Sigmoid colon (tissue), 7 donors: Measurements from ENCODE around the gene PDZD7. TPM values are rescaled to one million over a fixed set of nuclear protein-coding genes. Genes with fewer than 3 reads are reported as not detected.

Experiments used
- DNase-seq: peaks from one replicate; pipeline ENCODE4 v3.0.0-alpha.2; 2019
- H3K27ac ChIP-seq, 4 donors: fragments of 200-600 bp; sonication (generic); one replicate each; pipeline ENCODE4 v1.5.1; 2016 to 2019; ENCODE audit warnings: mild to moderate bottlenecking in 1 of 4
- H3K27me3 ChIP-seq, 3 donors: fragments of 200-600 bp; sonication (generic); one replicate each; pipeline ENCODE4 v1.5.1; 2019; ENCODE audit warnings: mild to moderate bottlenecking in 1 of 3
- H3K36me3 ChIP-seq, 4 donors: fragments of 200-600 bp; sonication (generic); one replicate each; pipeline ENCODE4 v1.5.1; 2016 to 2019
- H3K4me1 ChIP-seq, 4 donors: fragments of 200-600 bp; sonication (generic); one replicate each; pipeline ENCODE4 v1.5.1; 2017 to 2019
- H3K4me3 ChIP-seq, 4 donors: fragments of 200-600 bp; sonication (generic); one replicate each; pipeline ENCODE4 v1.5.1; 2017 to 2019; ENCODE audit warnings: mild to moderate bottlenecking in 2 of 4, moderate library complexity in 1 of 4
- H3K9me3 ChIP-seq, 4 donors: fragments of 200-600 bp in 3 of 4; sonication (generic) in 3 of 4; one replicate each; pipeline versions ENCODE4 v1.5.1 to v1.6.1; 2013 to 2019
- EP300 ChIP-seq, 4 donors: sonication (generic); formaldehyde crosslinking; IDR thresholded peaks; one replicate each; pipeline ENCODE4 v1.6.1; 2017; ENCODE audit warnings: antibody characterized with exemption in 4 of 4
- POLR2A ChIP-seq, 2 donors: fragments of 450-650 bp; IDR thresholded peaks; one replicate each; pipeline ENCODE4 v1.6.1; 2016; ENCODE audit warnings: antibody characterized with exemption in 2 of 2, mild to moderate bottlenecking in 2 of 2, moderate library complexity in 2 of 2
- POLR2AphosphoS5 ChIP-seq, 4 donors: sonication (generic); formaldehyde crosslinking; IDR thresholded peaks; one replicate each; pipeline ENCODE4 v1.6.1; 2017; ENCODE audit warnings: antibody characterized with exemption in 4 of 4
- WGBS, 2 donors: extraction: QIAGEN DNeasy Blood & Tissue Kit; methylation state at CpG; one replicate each; pipeline ENCODE4 v1.1.7; 2013; 5-methylcytosine and 5-hydroxymethylcytosine counted together
- intact Hi-C: fragments of 100-400 bp; cut with DNase I; formaldehyde crosslinking; loops from one replicate; pipeline ENCODE4 v1.15.1; 2023
- polyA plus RNA-seq, 3 donors: library from polyadenylated mRNA; stranded (reverse); fragments of 200-250 nt; gene quantifications; one replicate each; pipeline ENCODE4 v1.2.3, GENCODE V29; 2013
- total RNA-seq, 4 donors: library from RNA; depleted of rRNA; stranded (reverse); fragments of >200 nt; gene quantifications; one replicate each; pipeline ENCODE4 v1.1.0, GENCODE V29; 2016
- TF ChIP-seq, protein P1 (sequence below), 4 experiments: fragments of 450-650 bp in 3 of 4; fragments of 200-600 bp in 1 of 4; IDR thresholded peaks; one replicate each; pipeline ENCODE4 v1.5.1; 2016 to 2019; ENCODE audit warnings: antibody characterized with exemption in 4 of 4, mild to moderate bottlenecking in 3 of 4, moderate library complexity in 2 of 4
- donor health status: healthy with polysubstance abuse.
- donor health status: Bipolar disorder and iron deficiency.
- donor health status: healthy.

The PDZD7 gene
- total and polyA plus RNA-seq, 7 donors, result 0.16 to 2.4 (median 0.90) TPM; not detected in 1

DNA sequence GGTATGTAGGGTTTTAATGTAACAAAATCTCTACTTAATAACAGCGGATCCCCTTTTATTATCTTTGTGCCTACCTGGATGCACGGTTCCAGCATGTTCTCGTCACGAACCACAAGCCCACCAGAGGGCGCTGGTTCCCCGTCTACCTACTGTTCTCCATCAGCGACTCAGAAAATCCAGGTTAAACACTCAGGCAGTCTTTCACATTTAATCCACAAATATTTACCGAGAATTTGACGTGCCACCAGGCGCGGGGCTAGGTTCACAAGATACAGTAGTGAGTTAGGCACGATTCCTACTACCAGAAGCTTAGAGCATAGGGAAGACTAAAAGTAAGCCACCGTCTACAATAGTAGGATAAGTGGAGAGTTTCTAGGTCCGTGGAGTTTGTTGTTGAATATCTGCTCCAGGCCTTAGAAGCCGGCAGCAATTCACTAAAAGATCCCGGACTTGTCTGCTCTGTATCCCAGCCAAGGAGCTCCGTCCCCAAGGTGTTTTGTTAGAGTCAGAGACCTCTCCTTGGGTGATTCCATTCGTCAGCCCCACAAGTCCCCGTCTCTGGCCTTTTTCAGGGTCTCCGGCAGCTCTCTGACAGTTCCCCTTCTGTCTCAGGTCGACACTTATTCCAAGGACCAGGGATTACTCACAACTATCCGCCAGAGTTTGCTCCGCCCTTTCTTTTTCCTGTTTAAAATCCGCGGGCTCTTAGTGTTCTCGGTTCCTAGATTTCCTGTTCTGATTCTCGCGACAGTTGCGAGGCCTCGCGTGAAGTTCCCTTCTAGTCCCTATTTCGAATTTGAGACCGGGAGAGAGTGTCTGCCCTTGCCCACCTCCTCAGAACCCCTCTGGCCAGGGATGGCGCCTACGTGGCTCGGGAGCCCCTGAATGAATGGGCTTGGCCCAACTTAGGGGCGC is 29.4 kb upstream of the PDZD7 start:
- peaks cover 0 to 38% (median 30%) of the 10 kb centered on the region in 4 donors for H3K4me1 ChIP-seq
- H3K27me3 ChIP-seq, result peaks cover 9 to 31% (median 30%) of the 10 kb centered on the region in 3 donors
- TF ChIP-seq EP300 (IDR thresholded peaks at IDR 0.05), result no peak
- TF ChIP-seq POLR2A (IDR thresholded peaks at IDR 0.05), result no peak
- TF ChIP-seq, protein P1, sequence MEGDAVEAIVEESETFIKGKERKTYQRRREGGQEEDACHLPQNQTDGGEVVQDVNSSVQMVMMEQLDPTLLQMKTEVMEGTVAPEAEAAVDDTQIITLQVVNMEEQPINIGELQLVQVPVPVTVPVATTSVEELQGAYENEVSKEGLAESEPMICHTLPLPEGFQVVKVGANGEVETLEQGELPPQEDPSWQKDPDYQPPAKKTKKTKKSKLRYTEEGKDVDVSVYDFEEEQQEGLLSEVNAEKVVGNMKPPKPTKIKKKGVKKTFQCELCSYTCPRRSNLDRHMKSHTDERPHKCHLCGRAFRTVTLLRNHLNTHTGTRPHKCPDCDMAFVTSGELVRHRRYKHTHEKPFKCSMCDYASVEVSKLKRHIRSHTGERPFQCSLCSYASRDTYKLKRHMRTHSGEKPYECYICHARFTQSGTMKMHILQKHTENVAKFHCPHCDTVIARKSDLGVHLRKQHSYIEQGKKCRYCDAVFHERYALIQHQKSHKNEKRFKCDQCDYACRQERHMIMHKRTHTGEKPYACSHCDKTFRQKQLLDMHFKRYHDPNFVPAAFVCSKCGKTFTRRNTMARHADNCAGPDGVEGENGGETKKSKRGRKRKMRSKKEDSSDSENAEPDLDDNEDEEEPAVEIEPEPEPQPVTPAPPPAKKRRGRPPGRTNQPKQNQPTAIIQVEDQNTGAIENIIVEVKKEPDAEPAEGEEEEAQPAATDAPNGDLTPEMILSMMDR (IDR thresholded peaks at IDR 0.05), result peak; percentile 68 to 83 (median 76)
- no peak for TF ChIP-seq POLR2AphosphoS5 (IDR thresholded peaks at IDR 0.05)
- no peaks in the 10 kb centered on the region for H3K9me3 ChIP-seq
- H3K27ac ChIP-seq, result peak overlapping the region; percentile 93 to 98 (median 94)
- peak; percentile 97 for DNase-seq
- intact Hi-C loops, result loop anchor here (2.0 kb wide), 1 partner anchor 17 kb away; no protein-coding TSS in a partner anchor
- H3K36me3 ChIP-seq, result no peaks in the 10 kb centered on the region
- peak overlapping the region; percentile 77 to 83 (median 79) for H3K4me3 ChIP-seq
- WGBS, 2 donors, result 0% methylated on average over 37 of the region's 37 CpGs

DNA sequence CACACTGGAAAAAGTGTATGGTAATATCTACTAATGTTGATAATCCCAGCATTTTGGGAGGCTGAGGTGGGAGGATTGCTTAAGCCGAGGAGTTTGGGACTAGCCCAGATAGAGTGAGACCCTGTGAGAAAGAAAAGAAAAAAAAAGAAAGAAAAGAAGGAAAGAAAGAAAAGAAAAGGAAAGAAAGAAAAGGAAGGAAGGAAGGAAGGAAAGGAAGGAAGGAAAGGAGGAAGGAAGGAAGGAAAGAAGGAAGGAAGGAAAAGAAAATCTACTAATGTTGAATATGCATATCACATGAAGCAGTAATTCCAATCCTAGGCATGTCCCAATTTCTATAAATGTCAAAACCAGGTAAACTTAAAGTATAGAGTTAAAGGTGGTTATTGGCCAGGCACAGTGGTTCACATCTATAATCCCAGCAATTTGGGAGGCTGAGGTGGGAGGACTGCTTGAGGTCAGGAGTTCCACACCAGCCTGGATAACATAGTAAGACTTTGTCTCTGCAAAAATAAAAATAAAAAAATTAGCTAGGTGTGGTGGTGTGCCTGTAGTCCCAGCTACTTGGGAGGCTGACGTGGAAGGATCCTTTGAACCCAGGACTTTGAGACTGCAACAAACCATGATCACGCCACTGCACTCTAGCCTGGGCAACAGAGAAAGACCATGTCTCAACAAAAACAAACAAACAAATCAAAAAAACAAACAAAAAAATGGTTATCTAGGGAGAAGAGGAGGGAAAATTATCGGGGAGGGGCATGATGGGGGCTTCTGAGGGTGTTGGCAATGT is 25.6 kb upstream of the PDZD7 start:
- Histone ChIP-seq H3K27ac (no peak overlapping the region), H3K9me3 (no peaks in the 10 kb centered on the region), H3K4me3 (no peak overlapping the region), H3K4me1 (peaks cover 0 to 14% (median 12%) of the 10 kb centered on the region in 4 donors), H3K27me3 (peaks cover 0 to 17% (median 14%) of the 10 kb centered on the region in 3 donors), H3K36me3 (no peaks in the 10 kb centered on the region)
- intact Hi-C loops, result no loop called here
- no peak for DNase-seq
- no peak for TF ChIP-seq EP300 (IDR thresholded peaks at IDR 0.05)
- no peak for TF ChIP-seq POLR2A (IDR thresholded peaks at IDR 0.05)
- TF ChIP-seq, protein P1 (IDR thresholded peaks at IDR 0.05), result no peak
- no peak for TF ChIP-seq POLR2AphosphoS5 (IDR thresholded peaks at IDR 0.05)
- whole genome bisulfite sequencing, 2 donors, result 94% methylated on average over 4 of the region's 4 CpGs

DNA sequence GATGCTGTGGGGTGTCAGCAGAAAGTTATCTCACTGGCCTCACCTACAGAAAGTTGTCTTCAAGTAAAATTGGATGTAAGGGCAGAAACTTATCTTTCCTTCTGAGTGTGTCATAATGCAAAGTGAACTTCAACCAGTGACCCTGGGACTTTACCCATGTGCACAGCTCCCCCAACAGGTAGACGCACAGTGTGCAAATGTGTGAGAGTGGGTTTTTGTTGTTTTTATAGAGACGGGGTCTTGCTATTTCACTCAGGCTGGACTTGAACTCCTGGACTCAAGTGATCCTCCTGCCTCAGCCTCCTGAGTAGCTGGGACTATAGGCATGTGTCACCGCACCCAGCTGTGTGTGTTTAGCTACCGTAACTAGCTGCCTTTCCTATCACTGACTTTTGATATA is 24.5 kb upstream of the PDZD7 start:
- WGBS, 2 donors, result 70 to 96% methylated on average over 4 of the region's 4 CpGs
- Histone ChIP-seq H3K4me3 (no peak overlapping the region), H3K27ac (no peak overlapping the region), H3K9me3 (no peaks in the 10 kb centered on the region), H3K36me3 (no peaks in the 10 kb centered on the region), H3K27me3 (peaks cover 6 to 28% (median 26%) of the 10 kb centered on the region in 3 donors), H3K4me1 (peaks cover 0 to 9% (median 7%) of the 10 kb centered on the region in 4 donors)
- no peak for DNase-seq
- TF ChIP-seq POLR2AphosphoS5 (IDR thresholded peaks at IDR 0.05), result no peak
- TF ChIP-seq, protein P1 (IDR thresholded peaks at IDR 0.05), result no peak
- TF ChIP-seq POLR2A (IDR thresholded peaks at IDR 0.05), result no peak
- TF ChIP-seq EP300 (IDR thresholded peaks at IDR 0.05), result no peak
- intact Hi-C loops, result no loop called here

DNA sequence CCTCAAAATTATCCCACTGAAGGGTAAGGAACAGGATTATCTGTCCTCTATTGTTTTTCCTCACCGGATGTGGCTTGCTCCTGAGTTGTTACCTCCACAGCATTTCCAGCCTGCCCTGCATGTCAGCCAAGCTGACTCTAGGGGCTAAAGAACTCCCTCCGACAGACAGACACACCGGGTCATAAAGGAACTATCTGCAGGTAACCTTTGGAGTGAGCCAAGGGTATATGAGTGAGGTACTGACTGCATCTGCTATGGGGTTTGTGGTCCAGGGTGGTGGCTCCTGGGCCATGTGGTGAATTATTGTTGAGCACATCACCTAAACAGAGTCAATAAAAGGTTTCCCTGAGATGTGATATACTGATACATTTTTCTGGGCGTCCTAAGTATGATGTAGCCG is 23.9 kb upstream of the PDZD7 start:
- intact Hi-C loops, result no loop called here
- 87 to 90% methylated on average over 5 of the region's 5 CpGs for WGBS, 2 donors
- TF ChIP-seq, protein P1 (IDR thresholded peaks at IDR 0.05), result no peak
- TF ChIP-seq EP300 (IDR thresholded peaks at IDR 0.05) (no peak), POLR2A (IDR thresholded peaks at IDR 0.05) (no peak), POLR2AphosphoS5 (IDR thresholded peaks at IDR 0.05) (no peak)
- DNase-seq, result no peak
- Histone ChIP-seq H3K27me3 (peaks cover 11 to 34% (median 31%) of the 10 kb centered on the region in 3 donors), H3K36me3 (no peaks in the 10 kb centered on the region), H3K27ac (no peak overlapping the region), H3K4me3 (no peak overlapping the region), H3K9me3 (no peaks in the 10 kb centered on the region), H3K4me1 (peaks cover 0 to 9% (median 7%) of the 10 kb centered on the region in 4 donors)
